Measurements from ENCODE around the gene APLP2.

- TF ChIP-seq YY1 (IDR thresholded peaks at IDR 0.05; ENCODE audit: insufficient read depth, insufficient read length), result no peak
- TF ChIP-seq ZNF274 (IDR thresholded peaks at IDR 0.05; ENCODE audit: low read depth, low read length), result no peak
- TF ChIP-seq SUZ12 (IDR thresholded peaks at IDR 0.05; ENCODE audit: extremely low read depth, insufficient read depth, insufficient read length), result no peak
These were observed 7.7 kb upstream of the APLP2 start for GRCh38 chr11:130062026-130062425.
